Smooth muscle cell (in vitro differentiated cells): ENCODE measurements around the gene EIF4G3. TPM values are rescaled to one million over a fixed set of nuclear protein-coding genes. Genes with fewer than 3 reads are reported as not detected.

Experiments used
- DNase-seq: peaks from one replicate; lab custom pipeline; 2025; ENCODE audit not compliant: unreplicated experiment; lab: John Stamatoyannopoulos, UW
- H2AFZ ChIP-seq: fragments of 200-600 bp; sonication (generic); 2 replicates; pipeline ENCODE4 v1.6.0; 2016; ENCODE audit warnings: antibody characterized with exemption, low read depth, mild to moderate bottlenecking
- H3F3A ChIP-seq: fragments of 200-600 bp; sonication (generic); 2 replicates; pipeline ENCODE4 v1.6.0; 2017; ENCODE audit warnings: antibody characterized with exemption, low read depth
- H3K27ac ChIP-seq: fragments of 200-600 bp; sonication (generic); 2 replicates; pipeline ENCODE4 v1.5.1; 2016; ENCODE audit warnings: low read depth, mild to moderate bottlenecking
- H3K27me3 ChIP-seq: fragments of 200-600 bp; sonication (generic); 2 replicates; pipeline ENCODE4 v1.6.1; 2016; ENCODE audit warnings: low read depth, mild to moderate bottlenecking
- H3K36me3 ChIP-seq: fragments of 200-600 bp; sonication (generic); 2 replicates; pipeline ENCODE4 v1.5.1; 2016; ENCODE audit warnings: low read depth
- H3K4me1 ChIP-seq: fragments of 200-600 bp; sonication (generic); 2 replicates; pipeline ENCODE4 v1.5.1; 2016; ENCODE audit warnings: low read depth
- H3K4me2 ChIP-seq: fragments of 200-600 bp; sonication (generic); 2 replicates; pipeline ENCODE4 v1.6.0; 2016; ENCODE audit warnings: mild to moderate bottlenecking
- H3K4me3 ChIP-seq: fragments of 200-600 bp; sonication (generic); 2 replicates; pipeline ENCODE4 v1.5.1; 2016; ENCODE audit warnings: mild to moderate bottlenecking
- H3K79me2 ChIP-seq: fragments of 200-600 bp; sonication (generic); 2 replicates; pipeline ENCODE4 v1.6.0; 2016; ENCODE audit warnings: low read depth, mild to moderate bottlenecking
- H3K9ac ChIP-seq: fragments of 200-600 bp; sonication (generic); 2 replicates; pipeline ENCODE4 v1.6.0; 2016; ENCODE audit warnings: low read depth
- H3K9me3 ChIP-seq: fragments of 200-600 bp; sonication (generic); replicated peaks from 2 replicates; pipeline ENCODE4 v1.5.1; 2016; ENCODE audit warnings: low read depth
- H4K20me1 ChIP-seq: fragments of 200-600 bp; sonication (generic); 2 replicates; pipeline ENCODE4 v1.6.0; 2016; ENCODE audit warnings: low read depth
- WGBS: methylation state at CpG from one replicate; pipeline ENCODE4 v1.1.7; 2016; ENCODE audit warnings: low lambda C conversion rate; 5-methylcytosine and 5-hydroxymethylcytosine counted together
- polyA plus RNA-seq: library from polyadenylated mRNA; unstranded; fragments of >200 nt; fragmentation: Nextera tagmentation; extraction: Ambion mirVana; gene quantifications from 2 replicates; pipeline ENCODE4 v1.2.1, GENCODE V29; 2016
- total RNA-seq: library from RNA; depleted of rRNA; stranded (reverse); fragments of >200 nt; gene quantifications from 2 replicates; pipeline ENCODE4 v1.2.3, GENCODE V29; 2014
- TF ChIP-seq, protein P1 (sequence below): fragments of 200-600 bp; sonication (generic); IDR thresholded peaks from 2 replicates; pipeline ENCODE4 v1.5.1; 2017; ENCODE audit warnings: borderline replicate concordance, mild to moderate bottlenecking, antibody characterized with exemption; ENCODE audit not compliant: insufficient read depth, poor library complexity, severe bottlenecking

EIF4G3 gene
- total and polyA plus RNA-seq, 2 experiments from 2014 or later = 31.5 to 49.5 TPM

DNA sequence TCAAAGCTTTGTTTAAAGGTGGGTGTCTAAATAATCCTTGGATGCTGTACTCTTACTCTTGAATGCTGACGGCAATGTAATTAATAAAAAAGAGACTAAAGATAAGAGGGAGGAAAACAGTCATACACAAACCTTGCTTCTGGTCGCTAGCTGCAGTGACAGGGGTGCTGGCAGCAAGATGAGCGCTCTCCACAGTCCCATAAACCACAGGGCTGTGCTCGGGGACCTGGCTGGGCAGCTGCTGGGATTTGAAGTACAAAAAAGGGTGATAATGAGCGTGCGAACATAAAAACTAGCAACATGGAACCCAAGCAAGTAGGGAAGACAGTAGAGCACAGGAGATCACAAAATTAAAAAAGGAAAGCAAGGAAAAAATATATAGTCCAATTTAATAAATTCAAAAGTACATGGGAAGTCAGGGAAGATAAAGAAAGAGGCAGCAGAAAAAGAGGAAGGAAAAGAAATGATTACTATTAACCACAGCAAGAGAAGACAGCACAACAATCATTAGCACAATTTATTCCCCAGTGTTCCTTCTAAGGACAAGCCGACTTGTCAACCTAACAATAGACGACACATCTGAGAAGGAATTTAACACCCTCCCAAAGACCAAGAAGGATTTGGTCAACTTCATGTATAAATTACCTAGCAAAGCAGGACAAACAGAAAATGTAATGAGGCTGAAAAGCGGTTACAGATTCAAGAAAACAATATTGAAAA, 226.7 kb downstream of the EIF4G3 start:
- 75% methylated on average over 9 of the region's 9 CpGs for whole genome bisulfite sequencing
- peaks cover 23% of the 10 kb centered on the region for H4K20me1 ChIP-seq
- H3K4me1 ChIP-seq = peaks cover 4% of the 10 kb centered on the region
- H3F3A ChIP-seq = no peaks in the 10 kb centered on the region
- no peaks in the 10 kb centered on the region for H3K9me3 ChIP-seq
- TF ChIP-seq, protein P1, sequence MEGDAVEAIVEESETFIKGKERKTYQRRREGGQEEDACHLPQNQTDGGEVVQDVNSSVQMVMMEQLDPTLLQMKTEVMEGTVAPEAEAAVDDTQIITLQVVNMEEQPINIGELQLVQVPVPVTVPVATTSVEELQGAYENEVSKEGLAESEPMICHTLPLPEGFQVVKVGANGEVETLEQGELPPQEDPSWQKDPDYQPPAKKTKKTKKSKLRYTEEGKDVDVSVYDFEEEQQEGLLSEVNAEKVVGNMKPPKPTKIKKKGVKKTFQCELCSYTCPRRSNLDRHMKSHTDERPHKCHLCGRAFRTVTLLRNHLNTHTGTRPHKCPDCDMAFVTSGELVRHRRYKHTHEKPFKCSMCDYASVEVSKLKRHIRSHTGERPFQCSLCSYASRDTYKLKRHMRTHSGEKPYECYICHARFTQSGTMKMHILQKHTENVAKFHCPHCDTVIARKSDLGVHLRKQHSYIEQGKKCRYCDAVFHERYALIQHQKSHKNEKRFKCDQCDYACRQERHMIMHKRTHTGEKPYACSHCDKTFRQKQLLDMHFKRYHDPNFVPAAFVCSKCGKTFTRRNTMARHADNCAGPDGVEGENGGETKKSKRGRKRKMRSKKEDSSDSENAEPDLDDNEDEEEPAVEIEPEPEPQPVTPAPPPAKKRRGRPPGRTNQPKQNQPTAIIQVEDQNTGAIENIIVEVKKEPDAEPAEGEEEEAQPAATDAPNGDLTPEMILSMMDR = no peak
- H3K9ac ChIP-seq = no peak overlapping the region
- no peak overlapping the region for H2AFZ ChIP-seq
- no peak for DNase-seq
- no peaks in the 10 kb centered on the region for H3K27me3 ChIP-seq
- H3K79me2 ChIP-seq = no peaks in the 10 kb centered on the region
- no peaks in the 10 kb centered on the region for H3K36me3 ChIP-seq
- no peak overlapping the region for H3K4me2 ChIP-seq
- no peak overlapping the region for H3K27ac ChIP-seq
- no peak overlapping the region for H3K4me3 ChIP-seq

DNA sequence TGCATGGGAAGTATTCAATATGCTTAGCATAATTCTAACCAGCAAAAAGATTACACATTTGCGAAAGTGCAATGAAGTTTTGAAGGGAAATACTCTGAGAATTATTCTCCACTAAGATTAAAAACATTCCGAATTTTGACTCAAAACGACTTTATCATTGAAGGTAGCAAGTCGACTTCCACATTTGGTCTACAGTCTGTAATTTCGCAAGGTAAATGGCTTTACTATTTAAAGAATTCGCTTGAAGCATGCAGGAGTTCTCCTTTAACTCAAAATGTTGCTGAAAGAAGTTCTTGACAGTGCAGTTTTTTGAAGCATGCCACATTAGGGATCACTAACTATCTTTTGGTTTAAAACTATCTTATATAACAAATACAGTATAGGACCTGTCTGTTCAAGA, 228.6 kb downstream of the EIF4G3 start:
- no peak overlapping the region for H3K4me2 ChIP-seq
- H3K27ac ChIP-seq = no peak overlapping the region
- DNase-seq = no peak
- H3K9ac ChIP-seq = no peak overlapping the region
- WGBS = 86% methylated on average over 6 of the region's 6 CpGs
- H3F3A ChIP-seq = no peaks in the 10 kb centered on the region
- TF ChIP-seq, protein P1 = no peak
- H3K4me3 ChIP-seq = no peak overlapping the region
- H3K9me3 ChIP-seq = no peaks in the 10 kb centered on the region
- H3K79me2 ChIP-seq = no peaks in the 10 kb centered on the region
- no peaks in the 10 kb centered on the region for H3K27me3 ChIP-seq
- H3K36me3 ChIP-seq = no peaks in the 10 kb centered on the region
- H4K20me1 ChIP-seq = peaks cover 26% of the 10 kb centered on the region
- H2AFZ ChIP-seq = no peak overlapping the region
- H3K4me1 ChIP-seq = peaks cover 4% of the 10 kb centered on the region

DNA sequence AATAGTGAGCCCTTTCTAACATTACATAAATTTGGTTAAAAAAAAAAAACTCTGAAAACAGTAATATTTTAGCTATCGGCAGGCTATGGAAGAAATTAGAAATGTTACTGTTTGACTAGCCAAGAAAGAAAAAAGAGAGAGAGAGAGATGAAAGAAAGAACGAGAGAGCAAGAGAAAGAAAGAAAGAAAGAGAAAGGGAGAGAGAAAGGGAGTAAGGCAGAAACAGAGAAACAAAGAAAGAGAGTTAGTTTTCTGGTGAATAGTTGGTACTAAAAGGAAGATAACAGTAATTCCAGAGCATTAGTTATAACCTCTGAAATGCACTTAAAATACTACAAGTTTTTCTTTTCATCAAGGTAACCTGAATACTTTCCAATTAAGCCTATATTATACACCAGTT, 229.3 kb downstream of the EIF4G3 start:
- no peak overlapping the region for H2AFZ ChIP-seq
- H3K79me2 ChIP-seq = no peaks in the 10 kb centered on the region
- 98% methylated on average over 2 of the region's 2 CpGs for WGBS
- H3K27me3 ChIP-seq = no peaks in the 10 kb centered on the region
- no peak for DNase-seq
- no peak overlapping the region for H3K4me2 ChIP-seq
- TF ChIP-seq, protein P1 = no peak
- H3K27ac ChIP-seq = no peak overlapping the region
- no peak overlapping the region for H3K4me3 ChIP-seq
- H3K36me3 ChIP-seq = no peaks in the 10 kb centered on the region
- peaks cover 4% of the 10 kb centered on the region for H3K4me1 ChIP-seq
- peaks cover 21% of the 10 kb centered on the region for H4K20me1 ChIP-seq
- no peaks in the 10 kb centered on the region for H3F3A ChIP-seq
- no peak overlapping the region for H3K9ac ChIP-seq
- no peaks in the 10 kb centered on the region for H3K9me3 ChIP-seq

DNA sequence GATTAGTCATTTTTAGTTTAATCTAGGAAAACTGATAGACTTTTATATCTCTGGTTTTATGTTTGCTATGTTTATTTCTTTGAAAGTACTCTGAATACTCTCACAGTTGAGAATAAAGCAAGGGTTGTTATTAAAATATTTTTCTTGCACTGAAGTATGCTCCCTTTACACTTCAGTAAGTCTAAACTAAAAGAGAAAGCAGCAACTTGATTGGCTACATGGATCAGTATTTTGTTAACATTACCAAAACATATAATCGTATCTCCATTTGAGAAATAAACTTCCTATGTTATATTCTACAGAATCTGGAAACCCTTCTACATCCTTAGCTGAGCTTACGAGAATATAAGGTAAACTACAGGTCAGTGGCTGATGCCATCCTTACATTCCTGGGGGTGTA, 240.1 kb downstream of the EIF4G3 start:
- peaks cover 9% of the 10 kb centered on the region for H3K4me1 ChIP-seq
- no peak overlapping the region for H3K4me2 ChIP-seq
- no peak for DNase-seq
- no peak overlapping the region for H3K9ac ChIP-seq
- TF ChIP-seq, protein P1 = no peak
- WGBS = 95% methylated on average over 2 of the region's 2 CpGs
- H3K27ac ChIP-seq = no peak overlapping the region
- H3K27me3 ChIP-seq = no peaks in the 10 kb centered on the region
- no peaks in the 10 kb centered on the region for H3K79me2 ChIP-seq
- H2AFZ ChIP-seq = no peak overlapping the region
- H3K4me3 ChIP-seq = no peak overlapping the region
- peaks cover 14% of the 10 kb centered on the region for H4K20me1 ChIP-seq
- H3K36me3 ChIP-seq = peaks cover 9% of the 10 kb centered on the region
- H3F3A ChIP-seq = no peaks in the 10 kb centered on the region
- no peaks in the 10 kb centered on the region for H3K9me3 ChIP-seq
